Suppressor macrophage treated with lipopolysaccharide for 1 hour (primary cell): ENCODE measurements around the gene CDH23.

ENCODE experiments used
- DNase-seq, 3 donors: peaks; one replicate each; pipeline ENCODE4 v3.0.0-alpha.2; 2020 to 2022

The CDH23 gene

DNA sequence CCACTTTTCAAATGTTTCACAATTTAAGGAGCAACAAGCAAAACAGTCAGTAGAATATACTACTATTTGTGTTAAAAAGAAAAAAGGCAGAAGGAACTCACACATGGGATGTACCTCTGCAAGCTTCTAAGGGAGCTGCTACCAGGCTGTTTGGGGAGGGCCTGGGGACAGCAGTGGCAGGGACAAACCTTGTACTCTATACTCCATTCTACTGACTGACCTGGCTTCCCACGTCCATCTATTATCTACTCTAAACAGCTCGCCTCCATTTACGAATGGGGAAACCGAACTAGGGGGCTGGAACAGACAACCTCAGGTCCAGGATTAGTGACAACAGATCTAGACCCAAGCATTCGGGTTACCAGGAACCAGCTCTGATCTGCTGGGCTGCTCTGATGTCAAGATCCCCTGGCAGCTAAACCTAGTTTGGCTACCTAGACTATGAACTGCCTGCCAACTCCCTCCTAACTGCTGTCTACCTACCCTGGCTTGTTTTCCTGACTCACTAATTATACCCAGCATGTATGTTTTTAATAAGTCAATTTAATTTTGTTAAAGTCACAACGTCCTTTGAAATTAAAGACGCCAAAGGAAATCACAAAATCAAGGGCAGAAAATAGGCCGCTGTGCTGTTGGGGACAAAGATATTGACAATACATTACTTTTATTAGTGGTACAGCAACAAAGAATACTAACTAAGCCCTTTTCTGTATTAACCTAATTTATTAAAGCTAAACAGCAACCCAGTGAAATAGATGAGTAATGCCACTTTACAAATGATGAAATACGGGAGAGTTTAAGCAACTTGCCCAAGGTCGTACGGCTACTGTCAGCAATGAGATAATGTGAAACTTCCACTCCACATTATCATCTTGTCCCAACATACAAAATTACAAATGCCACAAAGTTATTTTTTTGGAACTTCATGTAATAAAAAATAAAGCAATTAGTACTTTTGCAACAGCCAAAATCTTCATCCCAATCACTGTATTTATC, 449.0 kb downstream of the CDH23 start:
- DNase-seq, result peak; percentile 71 to 92 (median 80)

DNA sequence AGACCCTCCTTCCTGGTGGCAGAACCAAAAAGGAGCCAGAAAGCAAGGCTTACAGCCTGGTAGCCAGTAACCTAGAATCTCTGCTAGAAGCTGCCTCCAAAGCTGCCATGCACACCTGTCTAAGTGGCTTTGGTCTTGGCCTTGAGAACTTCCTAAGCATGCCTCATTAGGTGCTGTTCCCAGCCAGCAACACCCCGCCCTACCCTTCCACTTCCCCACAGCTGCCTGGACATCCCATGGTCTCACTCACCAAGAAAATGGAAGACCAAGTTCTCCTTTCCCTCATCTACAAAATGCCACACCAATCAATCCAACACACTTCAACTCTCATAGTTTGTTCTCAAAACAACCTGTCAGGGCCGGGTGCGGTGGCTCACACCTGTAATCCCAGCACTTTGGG, 450.1 kb downstream of the CDH23 start:
- DNase-seq, result peak; percentile 73 to 81 (median 79)

DNA sequence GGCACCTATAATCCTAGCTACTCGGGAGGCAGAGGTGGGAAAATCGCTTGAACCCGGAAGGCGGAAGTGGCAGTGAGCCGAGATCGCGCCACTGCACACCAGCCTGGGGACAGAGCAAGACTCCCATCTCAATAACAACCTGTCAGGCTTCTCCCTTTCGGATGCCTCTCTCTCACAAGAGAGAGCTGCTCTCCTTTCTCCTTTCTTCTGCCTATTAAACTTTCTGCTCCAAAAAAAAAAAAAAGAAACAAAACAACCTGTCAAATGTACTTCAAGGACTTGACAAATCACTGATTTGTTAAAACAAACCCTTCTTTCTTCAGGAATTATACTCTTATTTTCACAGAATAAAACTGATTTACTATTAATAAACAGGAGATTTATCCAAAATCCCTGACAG, 450.7 kb downstream of the CDH23 start:
- no peak for DNase-seq

- DNase-seq, result peak; percentile 55 to 80 (median 68)
Observed at GRCh38 chr10:71848325-71849275, 451.9 kb downstream of the CDH23 start.

GRCh38 chr10:71849461-71849908, 452.8 kb downstream of the CDH23 start:
- peak in 1 of 3 donors; percentile 51 for DNase-seq

DNA sequence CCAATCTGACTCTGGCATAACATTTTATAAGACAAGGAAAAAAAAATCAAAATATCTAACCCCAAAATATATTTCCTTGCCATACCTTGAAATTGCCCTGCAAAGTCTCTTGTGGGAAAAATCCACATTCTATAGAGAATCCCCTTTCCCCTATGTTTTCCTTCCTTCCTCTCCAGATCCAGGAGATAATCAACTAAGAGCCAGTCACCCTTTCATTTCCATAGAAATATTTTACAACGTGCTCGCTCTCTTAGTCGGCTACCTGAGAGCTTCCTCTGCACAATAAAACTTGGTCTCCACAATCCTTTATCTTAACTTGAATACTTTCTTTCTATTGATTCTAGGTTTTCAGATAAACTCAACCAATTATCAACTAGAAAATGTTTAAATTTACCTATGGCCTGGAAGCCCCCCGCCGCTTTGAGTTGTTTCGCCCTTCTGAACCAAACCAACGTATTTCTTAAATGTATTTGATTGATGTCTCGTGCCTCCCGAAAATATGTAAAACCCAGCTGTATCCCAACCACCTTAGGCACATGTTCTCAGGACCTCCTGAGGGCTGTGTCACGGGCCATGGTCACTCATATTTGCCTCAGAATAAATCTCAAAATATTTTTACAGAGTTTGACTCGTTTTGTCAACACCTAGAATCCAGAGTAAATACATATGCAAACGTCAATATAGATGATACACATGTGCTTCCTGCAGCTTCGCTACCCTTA, 453.5 kb downstream of the CDH23 start:
- DNase-seq, result no peak

DNA sequence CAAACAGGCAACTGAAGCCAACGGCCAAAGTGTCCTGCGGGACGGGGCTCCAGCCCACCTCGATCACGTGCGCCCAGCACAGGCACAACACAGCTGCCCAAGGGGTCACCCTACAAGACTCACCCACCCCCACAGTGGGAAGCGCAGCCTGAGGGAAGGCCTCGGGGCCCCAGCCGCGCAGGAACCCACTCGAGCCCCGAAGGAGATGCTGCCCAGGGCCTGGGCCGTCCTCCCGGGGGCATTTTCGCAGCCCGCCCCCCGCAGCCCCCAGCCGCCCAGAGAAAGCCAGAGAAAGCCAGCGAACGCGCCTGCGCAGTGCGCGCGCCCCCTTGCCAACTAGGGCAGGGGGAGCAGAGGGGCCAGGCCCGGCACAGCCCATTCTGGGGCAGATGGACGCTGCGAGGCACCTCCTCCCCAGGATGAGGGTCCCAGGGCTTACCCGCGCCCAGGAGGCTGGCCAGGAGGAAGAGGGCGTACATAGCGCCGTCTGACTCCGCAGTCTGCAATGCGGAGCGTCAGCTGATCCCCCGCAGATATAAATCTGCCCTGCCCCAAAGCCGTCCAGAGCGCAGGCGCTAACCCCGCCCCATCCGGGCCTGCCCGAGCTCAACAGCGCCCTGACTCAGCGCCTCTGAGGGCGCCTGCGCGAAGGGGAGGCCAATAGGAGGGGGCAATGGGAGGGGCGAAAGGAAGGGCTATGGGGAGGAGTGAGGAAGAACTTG, 454.2 kb downstream of the CDH23 start, which contains the start of gene PSAP:
Gene PSAP, minus strand, starts transcription at position 509 of the 722 bp plus-strand sequence. Its CDS starts 30 bp downstream, at position 479.
- peak; percentile 100 for DNase-seq

- DNase-seq, result peak; percentile 73 to 77 (median 76)
Observed at GRCh38 chr10:71851465-71852095, 454.9 kb downstream of the CDH23 start.

DNA sequence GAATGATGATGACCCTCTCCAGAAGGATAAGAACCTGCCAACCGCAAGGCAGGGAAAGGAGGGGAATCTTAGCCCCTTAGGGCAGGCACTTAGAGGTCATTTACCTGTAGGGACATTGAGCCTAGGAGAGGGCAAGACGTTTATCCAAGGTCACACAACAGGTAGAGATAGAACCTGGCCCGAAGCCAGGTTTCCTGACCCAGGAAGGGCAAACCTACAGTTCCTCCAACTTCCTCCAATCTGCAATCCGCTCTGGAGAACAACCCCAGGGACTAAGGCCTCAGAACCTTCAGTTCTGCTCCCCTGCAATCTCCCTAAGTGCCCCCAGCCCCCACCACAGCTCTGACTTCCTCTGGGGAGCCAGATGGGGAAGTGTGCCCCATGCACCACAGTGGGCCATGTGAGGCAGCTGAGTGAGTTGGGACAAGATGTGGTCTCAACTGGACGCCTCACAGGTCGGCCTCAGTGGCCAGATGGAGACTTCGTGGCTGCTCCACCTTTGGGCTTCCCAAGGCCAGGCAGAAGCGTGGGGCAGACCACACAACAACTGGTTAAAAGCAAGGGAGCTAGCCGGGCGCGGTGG, 455.7 kb downstream of the CDH23 start:
- DNase-seq, result peak; percentile 73 to 84 (median 73)

GRCh38 chr10:71854031-71854430, 457.3 kb downstream of the CDH23 start:
- no peak for DNase-seq

GRCh38 chr10:71856619-71857018, 459.9 kb downstream of the CDH23 start:
- no peak for DNase-seq

GRCh38 chr10:71857934-71858890, 461.5 kb downstream of the CDH23 start:
- DNase-seq, result peak; percentile 90 to 93 (median 91)

DNA sequence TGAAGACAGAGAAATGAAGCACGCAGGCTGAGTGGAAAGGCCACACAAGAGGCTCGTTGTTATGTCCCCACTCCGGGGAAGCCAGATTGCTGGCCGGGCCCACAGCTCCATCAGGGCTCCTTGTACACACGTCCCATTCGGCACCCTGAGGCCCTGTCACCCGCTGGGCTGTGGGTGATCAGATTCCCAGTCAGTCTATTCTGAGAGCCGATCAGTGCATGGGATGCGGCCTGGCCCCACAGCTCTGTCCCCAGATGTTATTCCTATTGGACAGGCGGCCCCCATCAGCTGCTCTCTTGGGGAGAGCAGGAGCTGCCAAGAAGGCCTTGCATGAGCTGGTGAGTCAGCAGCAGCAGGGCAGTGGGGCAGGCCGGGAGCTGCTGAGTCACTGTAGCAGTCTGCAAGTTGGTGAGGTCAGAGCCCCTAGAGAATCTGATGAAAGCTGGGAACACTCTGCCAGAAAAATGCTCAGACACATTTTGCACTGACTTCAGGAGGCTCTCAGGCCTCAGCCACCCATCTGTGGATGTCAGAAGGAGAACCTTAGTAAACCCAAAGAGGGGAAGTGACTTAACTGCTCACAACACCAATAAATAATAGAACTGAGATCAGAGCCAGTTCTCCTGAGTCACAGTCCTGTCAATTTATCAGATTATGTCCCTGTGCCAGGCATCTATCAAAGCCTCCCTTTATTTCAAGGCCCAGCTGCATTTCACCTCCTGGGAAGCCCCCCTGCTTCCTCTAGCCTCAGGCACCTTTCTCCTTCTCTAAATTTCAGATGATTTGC, 463.7 kb downstream of the CDH23 start:
- DNase-seq, result peak; percentile 96 to 99 (median 98)

GRCh38 chr10:71863203-71863602, 466.5 kb downstream of the CDH23 start:
- DNase-seq, result peak in 1 of 3 donors; percentile 17

DNA sequence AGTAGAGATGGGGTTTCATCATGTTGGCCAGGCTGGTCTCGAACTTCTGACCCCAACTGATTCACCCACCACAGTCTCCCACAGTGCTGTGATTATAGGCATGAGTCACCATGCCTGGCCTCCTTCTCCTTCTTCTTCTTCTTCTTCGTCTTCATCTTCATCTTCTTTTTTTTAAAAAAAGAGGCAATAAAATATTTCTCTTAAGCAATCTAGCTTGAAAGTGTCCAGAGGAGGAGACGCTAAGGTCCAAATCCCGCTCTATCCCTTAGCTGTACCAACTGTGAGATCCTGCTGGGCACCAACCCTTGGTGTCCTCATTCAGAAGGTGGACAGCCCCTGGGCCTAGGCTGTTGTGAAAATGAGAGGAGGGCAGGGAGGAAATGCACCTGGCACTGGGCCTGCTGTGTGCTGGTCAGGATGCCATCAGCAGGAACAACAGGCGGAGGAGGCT, 468.2 kb downstream of the CDH23 start:
- DNase-seq, result peak; percentile 52 to 67 (median 57)
